Activated B cell treated with CpG ODN at 0.5 μM for 24 hours (primary cell): Measurements from ENCODE around the gene FOXA3. TPM values are rescaled to one million over a fixed set of nuclear protein-coding genes. Genes with fewer than 3 reads are reported as not detected.
A peak's percentile ranks its signal among the peaks of the same experiment; 100 is the strongest.

Experiments
- ATAC-seq: fragments of 200-7000 bp; cut with Tn5 transposase; one replicate; pipeline ENCODE4 v1.10.0; 2021; ENCODE audit warnings: low read depth, mild to moderate bottlenecking, moderate library complexity
- CTCF ChIA-PET: fragments of 350-600 bp; sonication (Branson Sonifier 250); formaldehyde crosslinking; loops from one replicate; lab custom pipeline; 2021; ENCODE audit warnings: antibody characterized with exemption; lab: Charles Lee
- POLR2A ChIA-PET: fragments of 350-600 bp; sonication (Branson Sonifier 250); formaldehyde crosslinking; loops from one replicate; lab custom pipeline; 2021; ENCODE audit warnings: antibody characterized with exemption; lab: Charles Lee
- DNase-seq: peaks from one replicate; pipeline ENCODE4 v3.0.0; 2022
- H3K27ac Mint-ChIP-seq: one replicate; pipeline ENCODE4 v1.8.0; 2020; ENCODE audit warnings: mixed read lengths
- H3K27me3 Mint-ChIP-seq: one replicate; pipeline ENCODE4 v1.8.0; 2021; ENCODE audit warnings: mixed read lengths
- H3K36me3 Mint-ChIP-seq: one replicate; pipeline ENCODE4 v1.8.0; 2021; ENCODE audit warnings: low read depth, mixed read lengths
- H3K4me1 Mint-ChIP-seq: one replicate; pipeline ENCODE4 v1.8.0; 2021; ENCODE audit warnings: mixed read lengths
- H3K4me3 Mint-ChIP-seq: one replicate; pipeline ENCODE4 v1.8.0; 2020; ENCODE audit warnings: mild to moderate bottlenecking, mixed read lengths
- H3K9me3 Mint-ChIP-seq: one replicate; pipeline ENCODE4 v1.8.0; 2020; ENCODE audit warnings: mixed read lengths
- intact Hi-C: fragments of 100-400 bp; cut with micrococcal nuclease; formaldehyde crosslinking; loops from one replicate; pipeline ENCODE4 v1.15.1; 2024
- total RNA-seq: library from RNA; stranded (reverse); gene quantifications from 2 replicates; pipeline ENCODE4 v1.2.3, GENCODE V29; 2022
- TF ChIP-seq, protein P1 (sequence below): fragments of 200-600 bp; IDR thresholded peaks from one replicate; pipeline ENCODE4 v1.8.0; 2022; ENCODE audit warnings: antibody characterized with exemption, mild to moderate bottlenecking

The FOXA3 gene
- total RNA-seq: not detected in 2 replicates

DNA sequence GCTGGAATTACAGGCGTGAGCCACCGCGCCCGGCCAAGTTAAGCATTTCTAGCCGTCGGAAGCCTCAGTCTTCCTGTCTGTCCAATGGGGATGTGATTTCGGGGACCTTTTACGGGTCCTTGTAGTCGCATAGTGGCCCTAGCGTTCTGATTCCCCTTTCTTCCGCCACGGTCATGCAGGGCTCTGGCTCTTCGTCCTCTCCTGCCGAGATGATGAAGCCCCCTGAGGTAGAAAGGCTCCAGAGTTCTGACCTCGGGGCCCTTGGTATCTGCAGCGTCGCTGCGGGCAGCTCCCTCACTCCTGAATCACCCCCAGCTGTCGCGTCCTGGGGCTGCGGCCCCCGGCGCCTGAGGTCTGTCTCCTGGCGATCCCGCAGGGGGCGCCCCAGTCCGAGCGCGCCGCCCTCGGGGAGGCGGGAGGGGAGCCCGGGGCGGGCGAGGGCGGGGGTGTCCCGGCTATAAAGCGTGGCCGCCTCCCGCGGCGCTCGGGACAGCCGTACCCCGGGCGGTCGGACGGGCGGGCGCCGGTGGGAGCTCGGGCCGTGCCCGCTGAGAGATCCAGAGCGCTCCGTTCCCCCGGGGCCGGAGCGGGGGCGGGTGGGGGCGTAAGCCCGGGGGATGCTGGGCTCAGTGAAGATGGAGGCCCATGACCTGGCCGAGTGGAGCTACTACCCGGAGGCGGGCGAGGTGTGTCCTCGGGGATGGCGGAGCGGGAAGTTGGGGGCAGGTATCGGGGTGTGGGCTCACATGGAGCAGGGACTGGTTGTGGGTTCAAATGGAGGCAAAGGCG is at the start of gene FOXA3:
Gene FOXA3 (plus strand): TSS at position 487 of the 789 bp plus-strand sequence. CDS start 131 bp downstream, at position 618.
- Mint-ChIP-seq H3K9me3 (no peaks in the 10 kb centered on the region), H3K4me3 (peak within 1 kb of the TSS; percentile 96), H3K4me1 (peaks cover 37% of the 10 kb centered on the region), H3K27ac (peak within 1 kb of the TSS; percentile 96), H3K27me3 (peaks cover 19% of the 10 kb centered on the region), H3K36me3 (peaks cover 22% of the 10 kb centered on the region)
- CTCF ChIA-PET: interaction anchor here (0.8 to 2.7 kb wide), 9 partner anchors 18 to 153 kb away, joined by 3 to 16 read pairs (median 4); partner anchors contain the start of genes MYPOP and SIX5
- ATAC-seq: peak; percentile 10
- POLR2A ChIA-PET: interaction anchor here (0.6 to 2.5 kb wide), 22 partner anchors 9 to 849 kb away, joined by 3 to 33 read pairs (median 4); partner anchors contain the start of genes BLOC1S3, DMWD, FOSB and IRF2BP1
- peak; percentile 63 for DNase-seq
- TF ChIP-seq, protein P1, sequence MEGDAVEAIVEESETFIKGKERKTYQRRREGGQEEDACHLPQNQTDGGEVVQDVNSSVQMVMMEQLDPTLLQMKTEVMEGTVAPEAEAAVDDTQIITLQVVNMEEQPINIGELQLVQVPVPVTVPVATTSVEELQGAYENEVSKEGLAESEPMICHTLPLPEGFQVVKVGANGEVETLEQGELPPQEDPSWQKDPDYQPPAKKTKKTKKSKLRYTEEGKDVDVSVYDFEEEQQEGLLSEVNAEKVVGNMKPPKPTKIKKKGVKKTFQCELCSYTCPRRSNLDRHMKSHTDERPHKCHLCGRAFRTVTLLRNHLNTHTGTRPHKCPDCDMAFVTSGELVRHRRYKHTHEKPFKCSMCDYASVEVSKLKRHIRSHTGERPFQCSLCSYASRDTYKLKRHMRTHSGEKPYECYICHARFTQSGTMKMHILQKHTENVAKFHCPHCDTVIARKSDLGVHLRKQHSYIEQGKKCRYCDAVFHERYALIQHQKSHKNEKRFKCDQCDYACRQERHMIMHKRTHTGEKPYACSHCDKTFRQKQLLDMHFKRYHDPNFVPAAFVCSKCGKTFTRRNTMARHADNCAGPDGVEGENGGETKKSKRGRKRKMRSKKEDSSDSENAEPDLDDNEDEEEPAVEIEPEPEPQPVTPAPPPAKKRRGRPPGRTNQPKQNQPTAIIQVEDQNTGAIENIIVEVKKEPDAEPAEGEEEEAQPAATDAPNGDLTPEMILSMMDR: no peak
- intact Hi-C loops: loop anchor here (1.0 to 10.0 kb wide), 14 partner anchors 22 to 987 kb away; partner anchors contain the start of genes AP2S1, CCDC61, DMWD and GEMIN7

DNA sequence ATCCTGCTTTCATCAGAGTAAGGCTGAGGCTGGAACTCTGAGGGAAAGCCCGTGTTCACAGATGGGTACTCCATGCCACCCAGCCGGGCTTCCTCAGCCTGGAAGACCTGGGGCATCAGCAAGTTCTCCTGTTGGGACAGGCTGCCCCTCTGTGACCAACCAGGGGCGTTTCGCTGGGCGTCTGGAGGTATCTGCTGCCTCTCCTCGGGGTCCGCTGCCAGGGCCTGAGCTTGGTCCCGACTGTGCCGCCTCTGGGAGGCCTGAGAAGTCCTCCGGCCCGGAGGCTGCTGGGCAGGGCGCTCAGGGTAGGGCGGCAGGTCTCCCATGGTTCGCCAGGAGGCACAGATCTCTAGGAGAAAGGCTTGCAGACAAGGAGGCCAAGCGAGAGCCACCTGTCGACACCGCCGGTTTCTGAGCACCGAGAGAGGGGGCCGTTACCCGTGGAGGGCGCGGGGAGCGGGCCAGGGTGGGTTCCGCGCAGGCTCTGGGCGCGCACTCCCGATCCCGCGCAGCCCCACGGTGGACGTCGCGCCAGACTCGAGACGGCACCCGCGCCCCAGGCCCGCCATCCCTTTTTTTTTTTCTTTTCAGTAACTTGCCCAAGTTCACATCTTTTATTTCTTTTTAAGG is 49.2 kb upstream of the FOXA3 start, which contains the start of gene RSPH6A:
Gene RSPH6A (minus strand): TSS at position 458 of the 630 bp plus-strand sequence. CDS start 132 bp downstream, at position 326.
- POLR2A ChIA-PET: interaction anchor here (0.5 kb wide), 1 partner anchor 87 kb away, joined by 5 read pairs; no protein-coding TSS in a partner anchor
- intact Hi-C loops: loop anchor here (5.0 kb wide), 2 partner anchors 372 to 452 kb away; no protein-coding TSS in a partner anchor
- TF ChIP-seq, protein P1: no peak
- Mint-ChIP-seq H3K36me3 (peaks cover 10% of the 10 kb centered on the region), H3K27ac (no peak within 1 kb of the TSS), H3K4me1 (peaks cover 9% of the 10 kb centered on the region), H3K9me3 (no peaks in the 10 kb centered on the region), H3K27me3 (no peaks in the 10 kb centered on the region), H3K4me3 (peak within 1 kb of the TSS; percentile 28)
- CTCF ChIA-PET: no interaction called here
- no peak for ATAC-seq
- no peak for DNase-seq

DNA sequence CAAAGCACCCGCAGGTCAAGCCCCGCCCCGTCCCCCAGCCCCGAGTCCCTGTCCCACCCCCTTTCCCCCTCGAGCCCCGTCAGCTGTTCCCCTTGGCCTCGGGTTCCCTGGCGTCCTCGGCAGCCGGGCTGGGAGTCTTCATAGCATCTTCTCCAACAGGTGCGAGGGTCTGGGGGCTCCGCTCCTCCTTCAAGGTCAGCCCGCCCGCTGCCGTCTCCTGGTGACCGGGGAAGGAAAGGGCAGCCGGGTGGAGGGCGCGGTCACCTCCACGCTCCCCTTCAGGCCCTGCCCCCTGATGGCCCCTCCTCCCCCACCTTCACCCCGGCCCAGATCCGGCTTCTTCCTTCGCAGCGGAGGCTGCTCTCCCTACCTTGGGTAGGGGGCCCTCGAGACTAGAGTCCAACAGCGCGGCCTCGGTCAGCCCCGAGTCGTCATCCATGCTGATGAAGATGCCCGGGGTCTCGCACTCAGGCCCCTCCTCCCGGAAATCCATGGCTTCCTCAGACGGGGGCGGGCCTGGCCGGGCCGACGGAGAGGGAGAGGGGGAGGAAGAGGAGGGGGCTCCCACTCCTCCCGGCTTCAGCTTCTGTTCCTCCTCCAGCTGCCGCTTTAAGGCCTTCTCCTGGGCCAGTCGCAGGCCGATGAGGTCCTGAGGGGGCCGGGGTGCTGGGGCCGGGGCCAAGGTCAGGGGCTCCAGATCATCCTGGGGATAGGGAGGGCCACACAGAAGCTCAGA is 48.5 kb upstream of the FOXA3 start:
- Mint-ChIP-seq H3K4me3 (peak overlapping the region; percentile 28), H3K36me3 (peaks cover 16% of the 10 kb centered on the region), H3K27me3 (no peaks in the 10 kb centered on the region), H3K27ac (no peak overlapping the region), H3K4me1 (peaks cover 9% of the 10 kb centered on the region), H3K9me3 (no peaks in the 10 kb centered on the region)
- TF ChIP-seq, protein P1: no peak
- ChIA-PET POLR2A (interaction anchor here (0.6 to 1.0 kb wide), 3 partner anchors 21 to 203 kb away, joined by 3 to 9 read pairs (median 4); no protein-coding TSS in a partner anchor), CTCF (interaction anchor here (2.2 kb wide), 1 partner anchor 16 kb away, joined by 9 read pairs; no protein-coding TSS in a partner anchor)
- DNase-seq (no peak), ATAC-seq (no peak)
- intact Hi-C loops: loop anchor here (5.0 kb wide), 2 partner anchors 372 to 452 kb away; no protein-coding TSS in a partner anchor

DNA sequence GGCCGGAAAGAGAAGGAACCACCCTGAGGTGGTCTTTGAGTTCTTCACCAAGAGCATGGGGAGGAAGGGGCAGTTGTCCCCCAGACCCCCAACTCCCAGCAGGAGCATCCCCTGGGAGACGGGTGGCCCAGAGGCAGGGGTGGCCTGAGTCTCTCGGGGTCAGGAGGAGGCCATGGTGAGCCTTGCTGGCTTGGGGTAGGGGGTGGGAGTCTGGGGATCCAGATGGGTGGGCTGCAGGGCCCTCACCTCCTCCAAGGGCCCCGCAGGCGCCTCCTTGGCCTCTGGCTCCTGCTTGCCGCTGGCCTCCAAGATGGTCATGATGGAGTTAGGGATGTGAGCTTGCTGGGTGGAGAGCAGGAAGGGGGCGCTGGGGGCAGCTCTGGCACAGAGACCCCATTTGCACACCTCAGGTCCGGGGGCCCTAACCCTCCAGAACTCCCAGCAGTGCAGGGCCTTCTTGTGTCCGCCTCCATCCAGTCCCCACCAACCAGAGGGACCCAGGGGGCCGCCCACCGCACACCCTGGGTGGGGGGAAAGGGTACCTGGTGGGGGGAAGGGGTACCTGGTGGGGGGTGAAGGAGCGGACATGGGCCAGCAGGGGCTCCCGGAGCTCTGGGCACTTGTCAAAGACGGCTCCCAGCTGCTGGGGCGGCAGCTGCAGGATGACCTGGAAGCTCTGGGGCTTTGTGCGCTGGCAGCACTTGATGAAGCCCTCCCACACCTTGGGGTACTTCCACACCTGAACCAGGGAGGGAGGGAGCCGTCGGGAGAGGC is 47.7 kb upstream of the FOXA3 start:
- ATAC-seq (no peak), DNase-seq (no peak)
- H3K4me1 Mint-ChIP-seq: peaks cover 9% of the 10 kb centered on the region
- intact Hi-C loops: loop anchor here (1.0 to 5.0 kb wide), 7 partner anchors 46 to 451 kb away; no protein-coding TSS in a partner anchor
- H3K9me3 Mint-ChIP-seq: no peaks in the 10 kb centered on the region
- H3K27ac Mint-ChIP-seq: no peak overlapping the region
- ChIA-PET POLR2A (interaction anchor here (0.6 to 1.0 kb wide), 6 partner anchors 42 to 814 kb away, joined by 3 to 9 read pairs (median 3); partner anchors contain the start of gene MYPOP), CTCF (interaction anchor here (0.6 to 2.2 kb wide), 8 partner anchors 12 to 86 kb away, joined by 3 to 9 read pairs (median 4); partner anchors contain the start of gene MYPOP)
- TF ChIP-seq, protein P1: no peak
- no peaks in the 10 kb centered on the region for H3K27me3 Mint-ChIP-seq
- peaks cover 21% of the 10 kb centered on the region for H3K36me3 Mint-ChIP-seq
- H3K4me3 Mint-ChIP-seq: no peak overlapping the region
